ENCODE data around the gene PLXNC1. TPM values are rescaled to one million over a fixed set of nuclear protein-coding genes. Genes with fewer than 3 reads are reported as not detected.

Gene PLXNC1
- total RNA-seq, 2 donors from 2014 or later = 8.5 to 9.2 TPM

DNA sequence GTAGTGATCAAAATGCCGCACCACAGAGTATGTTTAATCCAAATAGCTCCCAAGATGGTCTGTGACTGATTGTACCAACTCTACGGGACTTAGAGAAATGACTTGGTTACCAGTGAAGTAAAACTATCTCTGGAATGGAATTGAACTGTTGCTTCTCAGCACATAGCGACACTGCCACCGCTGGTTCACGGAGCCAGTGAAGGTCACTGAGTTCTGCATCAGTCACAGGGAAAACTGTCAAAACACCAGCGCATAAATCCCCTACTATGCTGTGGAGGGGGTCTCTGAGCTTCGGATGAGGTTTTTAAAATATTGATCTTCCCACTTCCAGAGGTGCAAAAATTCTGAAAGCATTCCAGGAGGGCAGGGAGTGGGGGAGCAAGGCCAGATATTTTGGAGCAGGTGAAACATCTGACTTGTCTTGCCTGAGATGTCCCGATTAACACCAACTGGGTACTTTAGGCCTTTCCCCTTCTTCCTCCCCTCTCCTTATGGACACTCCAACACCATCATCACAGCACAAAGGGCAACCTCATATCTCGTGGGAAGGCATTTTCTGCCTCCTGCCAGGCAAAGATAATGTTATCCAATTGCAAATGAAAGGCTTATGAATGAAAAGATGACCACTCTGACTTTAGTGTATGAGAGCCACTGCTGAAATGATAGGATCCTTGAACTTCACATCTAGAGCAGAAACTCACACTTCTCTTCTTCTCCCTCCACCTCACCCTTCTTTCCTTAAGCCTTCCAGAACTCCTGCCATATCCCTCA lies 2.0 kb upstream of the PLXNC1 start:
- no peak overlapping the region for H3K27ac ChIP-seq
- H3K27me3 ChIP-seq (replicated peaks; ENCODE audit: insufficient read depth) = no peaks in the 10 kb centered on the region
- TF ChIP-seq CTCF (IDR thresholded peaks at IDR 0.05) = no peak
- no peak for DNase-seq (ENCODE audit: low spot score)
- ATAC-seq (ENCODE audit: insufficient number of reproducible peaks, low FRiP score, low read depth) = no peak
- H3K4me3 ChIP-seq = no peak overlapping the region
- no peaks in the 10 kb centered on the region for H3K9me3 ChIP-seq
- no peaks in the 10 kb centered on the region for H3K36me3 ChIP-seq
- H3K4me1 ChIP-seq (ENCODE audit: control insufficient read depth in 1 of 2, low read depth in 2 of 2) = peaks cover 0 to 24% of the 10 kb centered on the region in 2 donors

DNA sequence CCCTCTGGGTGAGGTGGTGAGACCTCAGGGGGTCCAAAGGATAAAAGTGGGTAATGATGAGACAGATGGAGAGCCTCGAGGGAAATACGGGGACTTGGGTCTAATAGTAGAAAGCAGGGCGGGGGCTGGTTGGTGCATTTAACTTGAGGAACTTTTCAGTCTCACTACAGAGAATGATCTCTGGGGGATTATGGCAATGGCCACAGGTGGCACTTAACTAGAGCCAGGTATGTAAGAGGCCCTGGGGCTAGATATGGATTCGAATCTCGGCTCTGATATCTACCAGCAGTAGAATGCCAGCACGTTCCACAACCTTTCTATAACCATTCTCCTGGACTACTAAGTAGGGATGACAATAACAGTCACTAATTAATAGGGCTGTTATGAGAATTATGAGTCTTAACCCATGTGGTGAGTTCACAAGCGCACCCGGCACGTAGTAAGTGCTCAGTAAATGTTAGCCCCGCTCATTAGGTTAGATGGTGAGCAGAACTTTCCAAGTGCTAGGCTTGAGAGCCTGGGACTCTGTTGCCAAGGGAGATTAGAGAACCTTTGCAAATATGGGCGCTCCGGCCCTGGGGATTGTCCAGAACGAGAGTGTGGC lies 888 bp upstream of the PLXNC1 start:
- no peak overlapping the region for H3K27ac ChIP-seq
- no peak for TF ChIP-seq CTCF (IDR thresholded peaks at IDR 0.05)
- ATAC-seq (ENCODE audit: insufficient number of reproducible peaks, low FRiP score, low read depth) (no peak), DNase-seq (ENCODE audit: low spot score) (no peak)
- H3K27me3 ChIP-seq (replicated peaks; ENCODE audit: insufficient read depth) = no peaks in the 10 kb centered on the region
- no peaks in the 10 kb centered on the region for H3K9me3 ChIP-seq
- H3K36me3 ChIP-seq = no peaks in the 10 kb centered on the region
- peak overlapping the region; percentile 77 for H3K4me3 ChIP-seq
- H3K4me1 ChIP-seq (ENCODE audit: control insufficient read depth in 1 of 2, low read depth in 2 of 2) = peaks cover 0 to 24% of the 10 kb centered on the region in 2 donors

DNA sequence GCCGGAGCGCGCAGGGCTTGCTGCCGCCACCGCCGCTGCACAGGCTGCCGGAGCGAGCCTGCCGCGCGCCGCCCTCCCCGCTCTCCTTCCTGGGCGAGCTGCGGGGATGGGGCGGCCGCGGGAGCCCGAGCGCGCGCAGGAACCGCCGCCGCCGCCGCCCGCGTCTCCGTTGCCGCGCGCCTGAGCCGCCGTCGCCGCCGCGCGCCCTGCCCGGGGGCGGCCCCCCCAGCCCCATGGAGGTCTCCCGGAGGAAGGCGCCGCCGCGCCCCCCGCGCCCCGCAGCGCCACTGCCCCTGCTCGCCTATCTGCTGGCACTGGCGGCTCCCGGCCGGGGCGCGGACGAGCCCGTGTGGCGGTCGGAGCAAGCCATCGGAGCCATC lies 352 bp downstream of the PLXNC1 start:
- no peak for DNase-seq (ENCODE audit: low spot score)

GRCh38 chr12:94149119-94149780 lies 873 bp downstream of the PLXNC1 start:
- DNase-seq (ENCODE audit: low spot score) (no peak), ATAC-seq (ENCODE audit: insufficient number of reproducible peaks, low FRiP score, low read depth) (no peak)

More for the DNA sequence above, 352 bp downstream of the PLXNC1 start:
- no peaks in the 10 kb centered on the region for H3K36me3 ChIP-seq
- no peak overlapping the region for H3K27ac ChIP-seq
- no peaks in the 10 kb centered on the region for H3K9me3 ChIP-seq
- H3K27me3 ChIP-seq (replicated peaks; ENCODE audit: insufficient read depth) = no peaks in the 10 kb centered on the region
- peaks cover 0 to 24% of the 10 kb centered on the region in 2 donors for H3K4me1 ChIP-seq (ENCODE audit: control insufficient read depth in 1 of 2, low read depth in 2 of 2)
- ATAC-seq (ENCODE audit: insufficient number of reproducible peaks, low FRiP score, low read depth) = no peak
- no peak for TF ChIP-seq CTCF (IDR thresholded peaks at IDR 0.05)
- peak overlapping the region; percentile 77 for H3K4me3 ChIP-seq

More at GRCh38 chr12:94149119-94149780, 873 bp downstream of the PLXNC1 start:
- Histone ChIP-seq H3K9me3 (no peaks in the 10 kb centered on the region), H3K4me3 (peak overlapping the region; percentile 77), H3K4me1 (ENCODE audit: control insufficient read depth in 1 of 2, low read depth in 2 of 2) (peaks cover 0 to 24% of the 10 kb centered on the region in 2 donors), H3K36me3 (no peaks in the 10 kb centered on the region), H3K27ac (no peak overlapping the region), H3K27me3 (replicated peaks; ENCODE audit: insufficient read depth) (no peaks in the 10 kb centered on the region)
- peak; percentile 10 for TF ChIP-seq CTCF (IDR thresholded peaks at IDR 0.05)
